ENCODE measurements around the gene C11orf58. TPM values are rescaled to one million over a fixed set of nuclear protein-coding genes. Genes with fewer than 3 reads are reported as not detected.

C11orf58 gene
- total and polyA plus RNA-seq, 2 donors (not counting 1 experiment from before 2014, with no cell fraction given) = 28.8 to 125 TPM

DNA sequence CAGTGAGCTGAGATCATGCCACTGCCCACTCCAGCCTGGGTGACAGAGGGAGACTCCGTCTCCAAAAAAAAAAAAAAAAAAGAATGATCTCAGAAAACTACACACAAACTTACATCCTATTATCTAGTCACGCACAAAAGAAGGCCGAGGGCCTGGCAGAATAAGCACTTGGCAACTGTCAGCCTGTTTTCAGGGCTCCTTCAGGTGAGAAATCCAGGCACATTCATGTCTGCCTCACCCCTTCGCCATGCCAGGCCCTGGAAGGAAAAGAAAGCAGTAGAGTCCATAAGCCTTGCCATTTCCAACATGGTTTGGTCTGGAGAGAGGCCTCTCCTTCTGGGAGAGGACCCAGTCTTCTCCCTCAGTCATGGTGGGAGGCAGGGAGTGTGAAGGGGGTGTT, 30.9 kb downstream of the C11orf58 start:
- H3K4me3 Mint-ChIP-seq = no peak overlapping the region
- POLR2A ChIA-PET = no interaction called here
- Histone ChIP-seq H2AFZ (ENCODE audit: insufficient read depth, low read depth, low read length, poor library complexity, severe bottlenecking) (no peak overlapping the region), H3K4me1 (ENCODE audit: control insufficient read depth in 2 of 2, insufficient read depth in 2 of 2, low read length in 2 of 2) (no peaks in the 10 kb centered on the region), H3K27ac (ENCODE audit: low read length in 2 of 2) (no peak overlapping the region), H3K36me3 (replicated peaks in 1 of 2; ENCODE audit: control extremely low read depth in 1 of 2, control insufficient read depth in 1 of 2, extremely low read depth in 1 of 2, insufficient read depth in 2 of 2, low read length in 1 of 2) (no peaks in the 10 kb centered on the region), H3K9ac (ENCODE audit: low read length) (no peak overlapping the region), H3K9me3 (ENCODE audit: control extremely low read depth in 1 of 3, control insufficient read depth in 2 of 3, insufficient read depth in 1 of 3, low read length in 2 of 3) (no peaks in the 10 kb centered on the region), H4K20me1 (ENCODE audit: control insufficient read depth, insufficient read depth, low read length, poor library complexity, severe bottlenecking) (no peaks in the 10 kb centered on the region), H3K4me3 (ENCODE audit: control extremely low read depth in 1 of 5, extremely low read depth in 1 of 5, insufficient read depth in 1 of 5, low read depth in 2 of 5, low read length in 4 of 5) (no peak overlapping the region), H3K27me3 (replicated peaks in 1 of 4; ENCODE audit: control extremely low read depth in 1 of 4, control insufficient read depth in 3 of 4, insufficient read depth in 4 of 4, low read length in 3 of 4) (no peaks in the 10 kb centered on the region), H3K79me2 (ENCODE audit: control insufficient read depth, insufficient read depth, low read length) (no peaks in the 10 kb centered on the region), H3K4me2 (replicated peaks; ENCODE audit: low read depth, low read length, poor library complexity, severe bottlenecking) (no peak overlapping the region)
- no peak for TF ChIP-seq CTCF (IDR thresholded peaks at IDR 0.05)
- no peak for TF ChIP-seq EZH2 (IDR thresholded peaks at IDR 0.05; ENCODE audit: borderline replicate concordance, insufficient read depth, low read depth, low read length, poor library complexity, severe bottlenecking)
- DNase-seq = no peak
- CTCF ChIA-PET = no interaction called here
- no peak for ATAC-seq (ENCODE audit: low read depth)
- peaks cover 7% of the 10 kb centered on the region for H3K27me3 Mint-ChIP-seq
- intact Hi-C loops (cut with micrococcal nuclease) = no loop called here
- H3K27ac Mint-ChIP-seq = no peak overlapping the region
- no peaks in the 10 kb centered on the region for H3K4me1 Mint-ChIP-seq
- 93% methylated on average over 3 of the region's 4 CpGs for WGBS (ENCODE audit: insufficient coverage)
- no peaks in the 10 kb centered on the region for H3K9me3 Mint-ChIP-seq (ENCODE audit: insufficient read depth)

DNA sequence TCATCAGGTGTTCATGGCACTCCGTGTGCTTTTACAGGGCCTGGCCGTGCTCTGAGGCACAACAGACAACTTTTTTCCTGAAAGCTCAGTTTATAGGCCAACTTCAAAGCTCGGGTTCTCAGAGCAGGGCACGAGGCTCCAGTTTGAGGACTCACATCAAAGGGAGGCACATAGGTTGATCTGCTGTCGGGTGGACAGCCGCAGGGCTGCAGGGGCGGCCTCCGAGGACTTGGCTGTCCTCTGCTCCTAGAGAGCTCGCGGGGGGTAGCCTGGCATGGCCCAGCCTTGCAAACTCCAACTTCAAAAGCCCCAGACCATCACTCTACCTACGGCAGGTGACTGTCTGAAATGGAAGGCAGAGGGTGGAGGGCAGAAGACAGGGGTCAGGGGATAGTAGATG, 31.6 kb downstream of the C11orf58 start:
- Histone ChIP-seq H3K9ac (ENCODE audit: low read length) (no peak overlapping the region), H3K4me2 (replicated peaks; ENCODE audit: low read depth, low read length, poor library complexity, severe bottlenecking) (no peak overlapping the region), H3K79me2 (ENCODE audit: control insufficient read depth, insufficient read depth, low read length) (no peaks in the 10 kb centered on the region), H4K20me1 (ENCODE audit: control insufficient read depth, insufficient read depth, low read length, poor library complexity, severe bottlenecking) (no peaks in the 10 kb centered on the region), H3K36me3 (replicated peaks in 1 of 2; ENCODE audit: control extremely low read depth in 1 of 2, control insufficient read depth in 1 of 2, extremely low read depth in 1 of 2, insufficient read depth in 2 of 2, low read length in 1 of 2) (no peaks in the 10 kb centered on the region), H3K4me1 (ENCODE audit: control insufficient read depth in 2 of 2, insufficient read depth in 2 of 2, low read length in 2 of 2) (no peaks in the 10 kb centered on the region), H3K4me3 (ENCODE audit: control extremely low read depth in 1 of 5, extremely low read depth in 1 of 5, insufficient read depth in 1 of 5, low read depth in 2 of 5, low read length in 4 of 5) (no peak overlapping the region), H3K27me3 (replicated peaks in 1 of 4; ENCODE audit: control extremely low read depth in 1 of 4, control insufficient read depth in 3 of 4, insufficient read depth in 4 of 4, low read length in 3 of 4) (no peaks in the 10 kb centered on the region), H3K27ac (ENCODE audit: low read length in 2 of 2) (no peak overlapping the region), H2AFZ (ENCODE audit: insufficient read depth, low read depth, low read length, poor library complexity, severe bottlenecking) (no peak overlapping the region), H3K9me3 (ENCODE audit: control extremely low read depth in 1 of 3, control insufficient read depth in 2 of 3, insufficient read depth in 1 of 3, low read length in 2 of 3) (no peaks in the 10 kb centered on the region)
- Mint-ChIP-seq H3K27me3 (peaks cover 10% of the 10 kb centered on the region), H3K27ac (no peak overlapping the region), H3K9me3 (ENCODE audit: insufficient read depth) (no peaks in the 10 kb centered on the region), H3K4me3 (no peak overlapping the region), H3K4me1 (no peaks in the 10 kb centered on the region)
- CTCF ChIA-PET = interaction anchor here (1.5 kb wide), 1 partner anchor 293 kb away, joined by 3 read pairs; no protein-coding TSS in a partner anchor
- intact Hi-C loops (cut with micrococcal nuclease) = no loop called here
- TF ChIP-seq EZH2 (IDR thresholded peaks at IDR 0.05; ENCODE audit: borderline replicate concordance, insufficient read depth, low read depth, low read length, poor library complexity, severe bottlenecking) (no peak), CTCF (IDR thresholded peaks at IDR 0.05) (no peak)
- POLR2A ChIA-PET = no interaction called here
- WGBS (ENCODE audit: insufficient coverage) = 88% methylated on average over 8 of the region's 11 CpGs
- DNase-seq (no peak), ATAC-seq (ENCODE audit: low read depth) (no peak)
